Endodermal cell (in vitro differentiated cells): Measurements from ENCODE around the gene WRNIP1. TPM values are rescaled to one million over a fixed set of nuclear protein-coding genes. Genes with fewer than 3 reads are reported as not detected.

Source experiments
- DNase-seq: peaks from one replicate; pipeline ENCODE4 v3.0.0-alpha.2; 2017
- H3K27ac ChIP-seq: 2 replicates; pipeline ENCODE4 v1.5.1; 2013; ENCODE audit warnings: mild to moderate bottlenecking, low read depth, low read length, moderate library complexity
- H3K27me3 ChIP-seq: 2 replicates; pipeline ENCODE4 v1.6.1; 2013; ENCODE audit warnings: mild to moderate bottlenecking, low read length, moderate library complexity; ENCODE audit not compliant: insufficient read depth, control insufficient read depth, poor library complexity, severe bottlenecking
- H3K36me3 ChIP-seq: 2 replicates; pipeline ENCODE4 v1.7.0; 2013; ENCODE audit warnings: mild to moderate bottlenecking, low read length, moderate library complexity; ENCODE audit not compliant: control insufficient read depth, insufficient read depth
- H3K4me1 ChIP-seq: one replicate; pipeline ENCODE4 v1.7.0; 2013; ENCODE audit warnings: low read length; ENCODE audit not compliant: control insufficient read depth, insufficient read depth
- H3K4me3 ChIP-seq: 2 replicates; pipeline ENCODE4 v1.5.1; 2013; ENCODE audit warnings: mild to moderate bottlenecking, low read length, moderate library complexity
- H3K9ac ChIP-seq: 2 replicates; pipeline ENCODE4 v1.6.1; 2013; ENCODE audit warnings: mild to moderate bottlenecking, low read length, moderate library complexity; ENCODE audit not compliant: poor library complexity, severe bottlenecking; ENCODE audit errors: extremely low read depth
- H3K9me3 ChIP-seq: 2 replicates; pipeline ENCODE4 v1.6.1; 2013; ENCODE audit warnings: mild to moderate bottlenecking, low read length, moderate library complexity; ENCODE audit not compliant: control insufficient read depth
- H3K27ac Mint-ChIP-seq: 2 replicates; pipeline ENCODE4 v1.8.0; 2020; ENCODE audit warnings: mixed read lengths
- H3K27me3 Mint-ChIP-seq: 2 replicates; pipeline ENCODE4 v1.8.0; 2021; ENCODE audit warnings: mild to moderate bottlenecking, mixed read lengths; ENCODE audit not compliant: insufficient read depth
- H3K36me3 Mint-ChIP-seq: 2 replicates; pipeline ENCODE4 v1.8.0; 2020; ENCODE audit warnings: low read depth, mixed read lengths
- H3K4me1 Mint-ChIP-seq: 2 replicates; pipeline ENCODE4 v1.8.0; 2020; ENCODE audit warnings: mixed read lengths
- H3K4me3 Mint-ChIP-seq: 2 replicates; pipeline ENCODE4 v1.8.0; 2020; ENCODE audit warnings: mild to moderate bottlenecking, moderate library complexity, mixed read lengths
- H3K9me3 Mint-ChIP-seq: 2 replicates; pipeline ENCODE4 v1.8.0; 2020; ENCODE audit warnings: mild to moderate bottlenecking, mixed read lengths
- CTCF ChIP-seq: fragments of 200-600 bp; sonication (generic); conservative IDR thresholded peaks from 2 replicates; pipeline ENCODE4 v1.5.0; 2021; ENCODE audit warnings: antibody characterized with exemption, mild to moderate bottlenecking
- WGBS, 2 experiments: methylation state at CpG; one replicate each; pipeline versions ENCODE4 v1.1.5 to v1.1.7; 2013; ENCODE audit warnings: missing lambda C conversion rate in 2 of 2, mixed read lengths in 1 of 2; ENCODE audit not compliant: insufficient coverage in 1 of 2, insufficient read length in 1 of 2; 5-methylcytosine and 5-hydroxymethylcytosine counted together
- total RNA-seq, 2 donors: library from RNA; stranded (reverse); fragmentation: NEBNext Ultra II Directional in 1 of 2; extraction: Animal tissue kit (Norgen Biotek cat#: 25700) in 1 of 2; gene quantifications; 2 replicates in 1 of 2; 3 replicates in 1 of 2; pipeline ENCODE4 v1.2.1, GENCODE V29; 2021

Gene WRNIP1
- total RNA-seq, 2 donors from 2014 or later, result 30.8 to 33.2 TPM

GRCh38 chr6:2782356-2782708, 17.1 kb downstream of the WRNIP1 start:
- WGBS, 2 experiments, result 91 to 100% methylated on average over 9 of the region's 9 CpGs
- H3K36me3 ChIP-seq, result peaks cover 57% of the 10 kb centered on the region
- no peak for DNase-seq
- Mint-ChIP-seq H3K27me3 (no peaks in the 10 kb centered on the region), H3K36me3 (peaks cover 43% of the 10 kb centered on the region), H3K4me1 (no peaks in the 10 kb centered on the region), H3K9me3 (no peaks in the 10 kb centered on the region), H3K4me3 (no peak overlapping the region), H3K27ac (no peak overlapping the region)
- H3K27ac ChIP-seq, result no peak overlapping the region
- no peak for TF ChIP-seq CTCF
- no peak overlapping the region for H3K4me3 ChIP-seq
- H3K9me3 ChIP-seq, result no peaks in the 10 kb centered on the region
- H3K9ac ChIP-seq, result no peak overlapping the region
- H3K4me1 ChIP-seq, result no peaks in the 10 kb centered on the region
- H3K27me3 ChIP-seq, result no peaks in the 10 kb centered on the region

- Histone ChIP-seq H3K4me1 (no peaks in the 10 kb centered on the region), H3K9ac (no peak overlapping the region), H3K9me3 (no peaks in the 10 kb centered on the region), H3K36me3 (peaks cover 62% of the 10 kb centered on the region), H3K27me3 (no peaks in the 10 kb centered on the region), H3K4me3 (no peak overlapping the region), H3K27ac (no peak overlapping the region)
- H3K9me3 Mint-ChIP-seq, result no peaks in the 10 kb centered on the region
- no peak for TF ChIP-seq CTCF
- H3K36me3 Mint-ChIP-seq, result peaks cover 48% of the 10 kb centered on the region
- DNase-seq, result no peak
- WGBS, 2 experiments, result 93 to 100% methylated on average over 8 to 10 of the region's 10 CpGs
- H3K27me3 Mint-ChIP-seq, result no peaks in the 10 kb centered on the region
- no peak overlapping the region for H3K4me3 Mint-ChIP-seq
- H3K4me1 Mint-ChIP-seq, result no peaks in the 10 kb centered on the region
- no peak overlapping the region for H3K27ac Mint-ChIP-seq
Observed at GRCh38 chr6:2782825-2783187, 17.6 kb downstream of the WRNIP1 start.

GRCh38 chr6:2783188-2783963, 18.2 kb downstream of the WRNIP1 start:
- Histone ChIP-seq H3K9me3 (no peaks in the 10 kb centered on the region), H3K9ac (no peak overlapping the region), H3K27me3 (no peaks in the 10 kb centered on the region), H3K4me3 (no peak overlapping the region), H3K27ac (no peak overlapping the region), H3K4me1 (no peaks in the 10 kb centered on the region), H3K36me3 (peaks cover 66% of the 10 kb centered on the region)
- H3K4me3 Mint-ChIP-seq, result no peak overlapping the region
- H3K27ac Mint-ChIP-seq, result no peak overlapping the region
- DNase-seq, result peak; percentile 75
- no peaks in the 10 kb centered on the region for H3K27me3 Mint-ChIP-seq
- WGBS, 2 experiments, result 87 to 93% methylated on average over 11 to 19 of the region's 19 CpGs
- H3K9me3 Mint-ChIP-seq, result no peaks in the 10 kb centered on the region
- peaks cover 51% of the 10 kb centered on the region for H3K36me3 Mint-ChIP-seq
- no peaks in the 10 kb centered on the region for H3K4me1 Mint-ChIP-seq
- peak; percentile 54 for TF ChIP-seq CTCF
